OCI-LY7 (cell line): Measurements from ENCODE around the gene SDHA. TPM values are rescaled to one million over a fixed set of nuclear protein-coding genes. Genes with fewer than 3 reads are reported as not detected.

ENCODE experiments used
- BruUV-seq: library from RNA; stranded (reverse); fragments of 400-500 nt; replicated peaks from 2 replicates; lab custom pipeline; 2021; lab: Mats Ljungman, UMichigan
- CTCF ChIA-PET: fragments of 300-600 bp; sonication (Branson Sonifier 250); formaldehyde crosslinking; loops from one replicate; lab custom pipeline; 2022; ENCODE audit warnings: antibody characterized with exemption; ENCODE audit not compliant: unreplicated experiment; lab: Charles Lee
- POLR2A ChIA-PET: fragments of 300-600 bp; sonication (Branson Sonifier 250); formaldehyde crosslinking; loops from one replicate; lab custom pipeline; 2022; ENCODE audit warnings: antibody characterized with exemption; lab: Charles Lee
- DNase-seq: peaks from one replicate; pipeline ENCODE4 v3.0.0-alpha.2; 2015; ENCODE audit warnings: low spot score
- H2AFZ ChIP-seq: fragments of 200-600 bp; sonication (generic), shearing (Covaris generic); 2 replicates; pipeline ENCODE4 v1.6.1; 2014; ENCODE audit warnings: mild to moderate bottlenecking, antibody characterized with exemption, low read length, moderate library complexity
- H3K27ac ChIP-seq: fragments of 200-600 bp; sonication (generic); 2 replicates; pipeline ENCODE4 v1.5.1; 2014; ENCODE audit warnings: mixed run types, low read depth, mild to moderate bottlenecking, moderate library complexity, low read length, inconsistent platforms; ENCODE audit not compliant: poor library complexity, severe bottlenecking
- H3K36me3 ChIP-seq: fragments of 200-600 bp; sonication (generic); 2 replicates; pipeline ENCODE4 v1.6.1; 2014; ENCODE audit warnings: mild to moderate bottlenecking, antibody characterized with exemption, low read length, moderate library complexity, mixed read lengths; ENCODE audit not compliant: insufficient read depth
- H3K4me1 ChIP-seq: fragments of 200-600 bp; sonication (generic); 2 replicates; pipeline ENCODE4 v1.5.1; 2014; ENCODE audit warnings: mild to moderate bottlenecking, low read length; ENCODE audit not compliant: insufficient read depth, poor library complexity, severe bottlenecking
- H3K4me2 ChIP-seq: fragments of 200-600 bp; sonication (generic); 2 replicates; pipeline ENCODE4 v1.6.1; 2014; ENCODE audit warnings: mild to moderate bottlenecking, low read length
- H3K4me3 ChIP-seq: fragments of 200-600 bp; sonication (generic); 2 replicates; pipeline ENCODE4 v1.5.1; 2014; ENCODE audit warnings: mild to moderate bottlenecking, low read depth, low read length; ENCODE audit not compliant: poor library complexity, severe bottlenecking
- H3K79me2 ChIP-seq: fragments of 200-600 bp; sonication (generic); 2 replicates; pipeline ENCODE4 v1.6.1; 2016; ENCODE audit warnings: low read depth, mild to moderate bottlenecking, low read length, moderate library complexity, mixed read lengths; ENCODE audit not compliant: insufficient read depth
- H3K9me2 ChIP-seq: fragments of 200-600 bp; sonication (generic); 2 replicates; pipeline ENCODE4 v1.6.1; 2016; ENCODE audit warnings: mild to moderate bottlenecking, low read length, mixed read lengths; ENCODE audit not compliant: insufficient read depth
- H3K9me3 ChIP-seq: fragments of 200-600 bp; sonication (generic); 2 replicates; pipeline ENCODE4 v1.6.1; 2014; ENCODE audit warnings: mild to moderate bottlenecking, mixed run types, low read length, mixed read lengths
- H4K20me1 ChIP-seq: fragments of 200-600 bp; sonication (generic); 2 replicates; pipeline ENCODE4 v1.6.1; 2014; ENCODE audit warnings: mild to moderate bottlenecking, antibody characterized with exemption, low read length, moderate library complexity, mixed read lengths; ENCODE audit not compliant: insufficient read depth
- EZH2phosphoT487 ChIP-seq: fragments of 200-600 bp; sonication (generic); IDR thresholded peaks from 2 replicates; pipeline ENCODE4 v1.6.1; 2018; ENCODE audit warnings: low read depth, borderline replicate concordance, mild to moderate bottlenecking, mixed run types, antibody characterized with exemption, low read length, moderate library complexity, mixed read lengths
- intact Hi-C: fragments of 100-400 bp; cut with micrococcal nuclease; formaldehyde crosslinking; loops from one replicate; pipeline ENCODE4 v1.10.0; 2022; ENCODE audit not compliant: unreplicated experiment
- total RNA-seq, 2 experiments: library from RNA; depleted of rRNA in 1 of 2; stranded (reverse); fragments of >200 nt in 1 of 2; shearing (Covaris generic) in 1 of 2; gene quantifications; 2 replicates each; pipeline ENCODE4 v1.2.3, GENCODE V29; 2014 to 2022
- TF ChIP-seq, protein P1 (sequence below): fragments of 200-600 bp; sonication (generic); conservative IDR thresholded peaks from 2 replicates; pipeline ENCODE4 v1.5.1; 2014; ENCODE audit warnings: mild to moderate bottlenecking, antibody characterized with exemption, low read length, moderate library complexity, mixed read lengths

SDHA gene
- total RNA-seq, 2 experiments from 2014 or later = 147 to 167 TPM

DNA sequence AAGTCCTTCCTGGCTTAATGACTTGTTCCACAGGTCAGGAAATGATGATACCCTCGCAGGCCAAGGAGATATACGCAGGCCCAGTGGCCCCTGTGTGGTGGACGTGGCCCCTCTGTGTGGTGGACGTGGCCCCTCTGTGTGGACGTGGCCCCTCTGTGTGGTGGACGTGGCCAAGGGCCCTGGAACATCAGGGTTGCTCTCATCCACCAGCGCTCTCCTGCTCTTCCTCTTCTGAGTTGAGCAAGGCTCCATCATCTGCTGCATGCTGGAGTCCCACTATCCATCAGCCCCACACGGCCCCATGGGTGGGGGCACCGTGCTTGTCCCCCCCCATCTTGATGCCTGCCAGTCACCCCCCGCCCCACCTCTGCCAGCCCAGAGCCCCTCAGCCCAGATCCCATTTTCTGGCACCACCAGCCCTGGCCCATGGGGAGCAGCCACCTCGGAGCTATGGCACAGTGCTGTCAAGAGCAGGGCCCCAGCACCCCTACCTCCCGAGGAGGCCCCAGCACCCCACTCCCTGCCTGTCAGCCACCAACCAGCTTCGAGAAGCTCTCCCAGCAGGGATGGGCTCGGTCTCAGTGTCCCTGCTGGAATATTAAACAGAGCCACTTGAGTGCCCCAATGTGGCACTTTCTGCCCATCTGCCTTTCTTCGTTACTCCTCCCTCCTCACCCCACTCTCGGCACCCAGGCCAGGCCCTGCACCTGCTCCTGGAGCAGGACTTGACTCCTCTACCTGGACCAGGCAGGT, 18.7 kb upstream of the SDHA start:
- no peak overlapping the region for H3K4me2 ChIP-seq
- no peaks in the 10 kb centered on the region for H3K9me2 ChIP-seq
- BruUV-seq = no TSS peak
- no peaks in the 10 kb centered on the region for H3K9me3 ChIP-seq
- intact Hi-C loops = no loop called here
- no peaks in the 10 kb centered on the region for H4K20me1 ChIP-seq
- POLR2A ChIA-PET = interaction anchor here (3.7 kb wide), 1 partner anchor 8 kb away, joined by 28 read pairs; the partner anchor contains the start of gene LRRC14B
- no peak overlapping the region for H3K27ac ChIP-seq
- peaks cover 6% of the 10 kb centered on the region; the same call in 1 of the 2 replicates for H3K79me2 ChIP-seq
- CTCF ChIA-PET = no interaction called here
- TF ChIP-seq, protein P1, sequence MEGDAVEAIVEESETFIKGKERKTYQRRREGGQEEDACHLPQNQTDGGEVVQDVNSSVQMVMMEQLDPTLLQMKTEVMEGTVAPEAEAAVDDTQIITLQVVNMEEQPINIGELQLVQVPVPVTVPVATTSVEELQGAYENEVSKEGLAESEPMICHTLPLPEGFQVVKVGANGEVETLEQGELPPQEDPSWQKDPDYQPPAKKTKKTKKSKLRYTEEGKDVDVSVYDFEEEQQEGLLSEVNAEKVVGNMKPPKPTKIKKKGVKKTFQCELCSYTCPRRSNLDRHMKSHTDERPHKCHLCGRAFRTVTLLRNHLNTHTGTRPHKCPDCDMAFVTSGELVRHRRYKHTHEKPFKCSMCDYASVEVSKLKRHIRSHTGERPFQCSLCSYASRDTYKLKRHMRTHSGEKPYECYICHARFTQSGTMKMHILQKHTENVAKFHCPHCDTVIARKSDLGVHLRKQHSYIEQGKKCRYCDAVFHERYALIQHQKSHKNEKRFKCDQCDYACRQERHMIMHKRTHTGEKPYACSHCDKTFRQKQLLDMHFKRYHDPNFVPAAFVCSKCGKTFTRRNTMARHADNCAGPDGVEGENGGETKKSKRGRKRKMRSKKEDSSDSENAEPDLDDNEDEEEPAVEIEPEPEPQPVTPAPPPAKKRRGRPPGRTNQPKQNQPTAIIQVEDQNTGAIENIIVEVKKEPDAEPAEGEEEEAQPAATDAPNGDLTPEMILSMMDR = no peak
- TF ChIP-seq EZH2phosphoT487 = no peak
- H3K4me1 ChIP-seq = peaks cover 63% of the 10 kb centered on the region
- no peak overlapping the region for H3K4me3 ChIP-seq
- no peak for DNase-seq
- H2AFZ ChIP-seq = no peak overlapping the region
- peaks cover 23% of the 10 kb centered on the region for H3K36me3 ChIP-seq

DNA sequence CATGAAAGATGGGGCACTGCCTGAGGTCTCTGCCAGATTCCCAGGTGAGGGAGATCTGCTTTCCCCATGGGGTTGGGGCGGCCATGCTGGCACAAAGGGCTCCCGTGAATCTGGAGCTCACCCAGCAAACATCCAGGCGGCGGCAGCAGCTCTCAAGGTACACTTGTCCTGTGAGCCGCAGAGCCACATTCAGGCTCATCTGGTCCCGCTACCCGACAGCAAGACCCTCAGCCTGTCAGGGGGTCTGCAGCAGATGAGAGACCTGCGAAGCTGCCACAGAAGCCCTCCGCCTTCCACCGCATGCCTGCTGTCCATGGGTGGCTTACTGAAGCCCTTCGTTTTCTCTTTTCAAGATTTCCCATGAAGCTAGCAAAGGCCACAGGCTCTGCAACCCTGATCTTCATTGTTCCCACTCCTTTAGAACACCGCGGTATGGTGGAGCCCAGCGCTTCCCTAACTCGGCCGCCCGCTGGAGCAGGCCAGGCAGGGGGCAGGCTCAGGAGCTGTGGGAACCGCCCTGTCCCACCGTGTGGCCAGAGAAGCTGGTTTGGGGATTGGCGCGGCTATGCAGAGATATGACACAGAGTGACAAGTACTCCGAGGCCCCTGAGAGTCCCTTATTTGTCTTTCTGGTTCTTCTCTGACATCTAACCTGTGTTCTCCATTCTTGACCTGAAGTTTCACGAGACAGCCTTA, 18.0 kb upstream of the SDHA start:
- intact Hi-C loops = no loop called here
- POLR2A ChIA-PET = interaction anchor here (1.6 to 3.7 kb wide), 2 partner anchors 9 to 12 kb away, joined by 3 to 28 read pairs; partner anchors contain the start of gene LRRC14B
- no TSS peak for BruUV-seq
- Histone ChIP-seq H3K4me3 (peak overlapping the region; percentile 51), H3K27ac (peak overlapping the region; percentile 93), H3K9me3 (no peaks in the 10 kb centered on the region), H3K79me2 (peaks cover 6% of the 10 kb centered on the region; the same call in 1 of the 2 replicates), H3K4me1 (peaks cover 57% of the 10 kb centered on the region), H4K20me1 (no peaks in the 10 kb centered on the region), H2AFZ (no peak overlapping the region), H3K36me3 (peaks cover 30% of the 10 kb centered on the region), H3K9me2 (no peaks in the 10 kb centered on the region), H3K4me2 (peak overlapping the region; percentile 77)
- DNase-seq = no peak
- CTCF ChIA-PET = interaction anchor here (0.7 kb wide), 1 partner anchor 9 kb away, joined by 3 read pairs; no protein-coding TSS in a partner anchor
- TF ChIP-seq, protein P1 = no peak
- no peak for TF ChIP-seq EZH2phosphoT487
